GM18526 (cell line): ENCODE data around the gene PSMB11.

Experiments used
- POLR2A ChIP-seq: IDR thresholded peaks from 3 replicates; pipeline ENCODE4 v1.6.1; 2011; ENCODE audit not compliant: insufficient read length; ENCODE audit errors: extremely low read depth

PSMB11 gene

GRCh38 chr14:23008831-23009230, 33.2 kb upstream of the PSMB11 start:
- no peak for TF ChIP-seq POLR2A

- TF ChIP-seq POLR2A = no peak
Observed at GRCh38 chr14:23009483-23009938, 32.5 kb upstream of the PSMB11 start.

GRCh38 chr14:23009939-23010726, 31.9 kb upstream of the PSMB11 start, which contains the start of gene C14orf93:
Gene C14orf93 (minus strand): TSS chr14:23010143. CDS start chr14:22999023, 11,120 bp downstream.
- TF ChIP-seq POLR2A = peak; percentile 41

GRCh38 chr14:23013054-23013748, 28.8 kb upstream of the PSMB11 start:
- no peak for TF ChIP-seq POLR2A

GRCh38 chr14:23015618-23016017, 26.4 kb upstream of the PSMB11 start:
- no peak for TF ChIP-seq POLR2A

GRCh38 chr14:23017091-23017490, 24.9 kb upstream of the PSMB11 start:
- no peak for TF ChIP-seq POLR2A

GRCh38 chr14:23018107-23018506, 23.9 kb upstream of the PSMB11 start:
- no peak for TF ChIP-seq POLR2A

- TF ChIP-seq POLR2A = no peak
Observed at GRCh38 chr14:23020143-23021128, 21.6 kb upstream of the PSMB11 start.

GRCh38 chr14:23021434-23021833, 20.6 kb upstream of the PSMB11 start:
- no peak for TF ChIP-seq POLR2A

- no peak for TF ChIP-seq POLR2A
Observed at GRCh38 chr14:23021889-23022442, 20.0 kb upstream of the PSMB11 start.

- TF ChIP-seq POLR2A = no peak
Observed at GRCh38 chr14:23023022-23023794, 18.8 kb upstream of the PSMB11 start.

GRCh38 chr14:23023795-23024152, 18.2 kb upstream of the PSMB11 start:
- no peak for TF ChIP-seq POLR2A

GRCh38 chr14:23024612-23025075, 17.4 kb upstream of the PSMB11 start:
- TF ChIP-seq POLR2A = no peak
